ENCODE measurements around the gene CHRNA10.
A peak's percentile ranks its signal among the peaks of the same experiment; 100 is the strongest.
"Not testable (repeated sequence)": the region's sequence is repeated elsewhere in the genome, so short reads cannot be mapped to it uniquely, and the experiment has no call there.

CHRNA10 gene

DNA sequence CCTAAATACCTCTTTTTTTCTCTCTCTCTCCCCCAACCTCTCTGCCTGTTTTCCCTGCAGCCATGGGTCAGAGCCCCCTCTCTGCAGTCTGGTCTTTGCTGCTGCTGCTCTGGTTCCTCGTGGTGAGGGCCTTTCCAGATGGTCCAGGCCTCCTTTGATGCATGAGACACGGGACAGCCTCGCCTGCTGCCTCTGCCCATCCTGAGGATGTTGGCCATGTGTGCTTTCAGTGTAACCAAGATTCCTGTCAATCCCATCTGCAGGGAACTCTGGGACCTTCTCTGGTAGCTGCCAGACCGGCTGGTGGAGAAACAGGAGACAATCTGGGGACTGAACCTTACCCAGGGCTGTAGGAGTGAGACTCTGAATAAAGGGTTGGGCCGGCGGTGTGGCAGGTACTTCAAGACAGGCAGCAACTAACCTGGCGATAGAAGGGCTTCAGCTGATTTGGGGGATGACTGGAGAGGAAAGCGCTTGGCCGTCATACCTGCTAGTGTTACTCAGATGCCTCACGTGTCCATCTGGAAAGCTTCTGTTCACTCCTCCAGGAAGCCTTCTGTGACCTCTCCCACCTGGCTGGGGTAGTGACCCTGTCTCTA, 7.1 kb downstream of the CHRNA10 start:
- DNase-seq, result no peak

DNA sequence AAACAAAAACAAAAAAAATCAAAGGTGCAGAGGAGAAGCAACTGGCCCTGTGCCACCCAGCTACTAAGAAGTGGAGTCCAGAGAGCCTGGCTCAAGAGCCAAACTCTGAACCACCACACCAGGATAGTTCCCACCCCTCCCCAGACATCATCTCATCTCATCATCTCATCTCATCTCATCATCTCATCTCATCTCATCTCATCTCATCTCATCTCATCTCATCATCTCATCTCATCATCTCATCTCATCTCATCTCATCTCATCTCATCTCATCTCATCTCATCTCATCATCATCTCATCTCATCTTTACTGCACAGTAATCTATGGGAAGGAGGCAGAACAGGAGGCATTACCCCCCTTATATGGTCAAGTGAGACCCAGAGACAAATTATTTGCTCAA, 8.3 kb downstream of the CHRNA10 start:
- DNase-seq, result no peak

DNA sequence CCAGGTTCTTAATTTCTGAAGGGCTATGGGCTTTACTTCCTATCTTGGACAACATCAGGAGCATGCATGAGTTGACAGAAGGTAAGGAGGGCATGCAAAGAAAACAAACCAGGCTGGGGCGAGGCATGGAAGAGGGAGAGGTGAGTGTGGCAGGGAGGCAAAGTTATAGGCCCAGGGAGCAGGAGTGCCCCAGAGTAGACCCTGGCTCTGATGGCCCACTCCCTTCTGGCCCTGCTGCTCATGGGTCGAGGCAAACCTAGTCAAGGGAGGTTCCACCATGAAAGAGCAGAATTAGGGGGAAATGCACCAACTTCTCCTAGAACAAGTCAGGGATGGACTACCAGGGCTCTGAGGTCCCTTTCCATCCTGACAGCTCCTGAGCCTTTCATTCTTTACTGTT, 10.2 kb downstream of the CHRNA10 start:
- no peak for DNase-seq

DNA sequence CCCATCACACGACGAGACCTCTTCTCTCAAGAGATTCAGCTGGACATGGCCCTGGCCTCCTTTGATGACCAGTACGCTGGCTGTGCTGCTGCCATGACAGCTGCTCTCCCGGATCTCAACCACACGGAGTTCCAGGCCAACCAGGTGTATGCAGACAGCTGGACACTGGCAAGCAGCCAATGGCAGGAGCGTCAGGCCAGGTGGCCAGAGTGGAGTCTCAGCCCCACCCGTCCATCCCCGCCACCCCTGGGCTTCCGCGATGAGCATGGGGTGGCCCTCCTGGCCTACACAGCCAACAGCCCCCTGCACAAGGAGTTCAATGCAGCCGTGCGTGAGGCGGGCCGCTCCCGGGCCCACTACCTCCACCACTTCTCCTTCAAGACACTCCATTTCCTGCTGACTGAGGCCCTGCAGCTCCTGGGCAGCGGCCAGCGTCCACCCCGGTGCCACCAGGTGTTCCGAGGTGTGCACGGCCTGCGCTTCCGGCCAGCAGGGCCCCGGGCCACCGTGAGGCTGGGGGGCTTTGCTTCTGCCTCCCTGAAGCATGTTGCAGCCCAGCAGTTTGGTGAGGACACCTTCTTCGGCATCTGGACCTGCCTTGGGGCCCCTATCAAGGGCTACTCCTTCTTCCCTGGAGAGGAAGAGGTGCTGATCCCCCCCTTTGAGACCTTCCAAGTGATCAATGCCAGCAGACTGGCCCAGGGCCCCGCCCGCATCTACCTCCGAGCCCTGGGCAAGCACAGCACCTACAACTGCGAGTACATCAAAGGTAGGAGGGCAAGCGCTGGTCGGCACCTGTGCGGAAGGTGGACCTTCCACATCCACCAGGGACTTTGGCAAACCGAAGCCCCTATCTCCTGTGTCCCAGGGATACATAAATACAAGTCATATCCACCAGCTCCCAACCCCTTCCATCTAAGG, 11.3 kb downstream of the CHRNA10 start:
- no peak for DNase-seq

DNA sequence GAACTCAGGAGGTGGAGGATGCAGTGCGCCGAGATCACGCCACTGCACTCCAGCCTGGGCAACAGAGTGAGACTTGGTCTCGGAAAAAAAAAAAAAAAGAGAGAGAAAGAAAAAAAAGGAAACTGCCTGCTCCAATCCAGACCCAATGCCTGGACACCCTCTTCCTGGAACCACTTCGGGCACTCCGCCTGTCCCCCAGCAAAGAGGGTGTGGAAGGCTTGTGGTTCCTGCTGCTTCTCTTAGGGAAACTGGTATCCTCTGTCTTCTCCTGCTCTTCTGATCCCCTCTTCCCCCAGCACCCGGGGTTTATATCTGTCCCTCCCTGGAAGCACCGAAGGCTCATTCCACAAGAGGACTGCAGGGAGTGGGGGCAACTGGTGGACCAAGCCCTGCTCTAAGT, 12.9 kb downstream of the CHRNA10 start:
- DNase-seq, result no peak

DNA sequence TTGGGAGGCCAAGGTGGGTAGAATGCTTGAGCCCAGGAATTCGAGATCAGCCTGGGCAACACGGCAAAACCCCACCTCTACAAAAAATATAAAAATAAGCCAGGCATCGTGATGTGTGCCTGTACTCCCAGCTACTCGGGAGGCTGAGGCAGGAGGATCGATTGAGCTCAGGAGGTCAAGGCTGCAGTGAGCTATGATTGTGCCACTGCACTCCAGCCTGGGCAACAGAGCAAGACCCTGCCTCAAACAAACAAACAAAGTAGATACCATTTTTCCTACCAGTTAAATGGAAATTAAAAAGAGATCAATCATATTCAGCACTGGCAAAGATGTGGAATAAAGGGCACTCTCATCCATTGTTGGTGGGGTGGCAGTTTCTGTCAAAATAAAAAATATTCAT, 13.9 kb downstream of the CHRNA10 start:
- DNase-seq, result not testable (repeated sequence)

DNA sequence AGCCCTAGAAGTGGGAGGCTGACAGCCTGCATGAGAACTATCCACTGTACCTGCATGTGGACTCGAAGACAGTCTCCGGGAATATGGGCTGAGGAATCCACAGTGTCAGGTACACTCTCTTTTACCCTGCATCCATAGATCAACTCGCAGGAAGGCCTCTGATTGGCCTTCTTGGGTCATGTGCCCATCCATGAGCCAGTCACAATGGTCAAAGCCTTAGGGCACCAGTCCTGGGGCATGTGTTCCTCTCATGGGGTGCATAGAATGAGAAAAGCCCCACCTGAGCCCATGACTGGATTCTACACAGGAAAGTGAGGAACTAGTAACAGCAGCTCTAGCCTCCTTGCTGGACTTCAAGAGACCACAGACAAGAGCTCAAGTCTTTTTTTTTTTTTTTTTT, 15.6 kb downstream of the CHRNA10 start:
- DNase-seq, result no peak

DNA sequence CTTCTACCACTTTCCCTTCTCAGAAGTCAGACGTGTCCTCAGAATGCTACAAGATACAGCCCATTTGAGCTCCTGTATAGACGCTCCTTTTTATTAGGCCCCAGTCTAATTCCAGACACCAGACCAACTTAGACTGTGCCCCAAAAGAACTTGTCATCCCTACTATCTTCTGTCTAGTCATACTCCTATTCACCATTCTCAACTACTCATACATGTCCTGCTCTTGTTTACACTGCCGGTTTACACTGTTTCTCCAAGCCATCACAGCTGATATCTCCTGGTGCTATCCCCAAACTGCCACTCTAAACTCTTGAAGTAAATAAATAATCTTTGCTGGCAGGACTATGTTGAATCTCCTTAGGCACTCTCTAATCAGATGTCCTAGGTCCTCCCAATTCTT, 18.7 kb downstream of the CHRNA10 start:
- not testable (repeated sequence) for DNase-seq

DNA sequence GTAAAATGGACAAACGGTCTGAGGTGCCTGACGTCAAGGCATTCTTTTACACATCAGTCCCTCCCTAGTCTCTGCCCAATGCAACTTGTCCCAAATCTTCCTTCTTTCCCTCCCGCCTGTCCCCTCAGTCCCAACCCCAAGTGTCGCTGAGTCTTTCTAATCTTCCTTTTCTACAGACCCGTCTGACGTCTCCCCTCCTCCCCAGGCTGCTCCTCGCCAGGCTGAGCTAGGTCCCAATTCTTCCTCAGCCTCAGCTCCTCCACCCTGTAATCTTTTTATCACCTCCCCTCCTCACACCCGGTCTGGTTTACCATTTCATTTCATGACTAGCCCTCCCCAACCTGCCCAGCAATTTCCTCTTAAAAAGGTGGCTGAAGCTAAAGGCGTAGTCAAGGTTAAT, 21.8 kb downstream of the CHRNA10 start:
- not testable (repeated sequence) for DNase-seq

DNA sequence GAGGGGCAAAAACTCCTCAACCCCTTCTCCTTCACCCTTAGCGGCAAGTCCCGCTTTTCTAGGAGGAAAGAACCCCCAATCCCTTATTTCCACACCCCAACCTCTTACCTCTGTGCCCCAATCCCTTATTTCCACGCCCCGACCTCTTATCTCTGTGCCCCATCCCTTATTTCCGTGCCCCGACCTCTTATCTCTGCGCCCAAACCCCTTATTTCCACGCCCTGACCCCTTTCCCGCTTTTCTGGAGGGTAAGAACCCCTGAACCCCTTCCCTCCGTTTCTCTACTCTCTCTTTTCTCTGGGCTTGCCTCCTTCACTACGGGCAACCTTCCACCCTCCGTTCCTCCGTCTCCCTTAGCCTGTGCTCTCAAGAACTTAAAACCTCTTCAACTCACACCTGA, 22.3 kb downstream of the CHRNA10 start:
- DNase-seq, result not testable (repeated sequence)

DNA sequence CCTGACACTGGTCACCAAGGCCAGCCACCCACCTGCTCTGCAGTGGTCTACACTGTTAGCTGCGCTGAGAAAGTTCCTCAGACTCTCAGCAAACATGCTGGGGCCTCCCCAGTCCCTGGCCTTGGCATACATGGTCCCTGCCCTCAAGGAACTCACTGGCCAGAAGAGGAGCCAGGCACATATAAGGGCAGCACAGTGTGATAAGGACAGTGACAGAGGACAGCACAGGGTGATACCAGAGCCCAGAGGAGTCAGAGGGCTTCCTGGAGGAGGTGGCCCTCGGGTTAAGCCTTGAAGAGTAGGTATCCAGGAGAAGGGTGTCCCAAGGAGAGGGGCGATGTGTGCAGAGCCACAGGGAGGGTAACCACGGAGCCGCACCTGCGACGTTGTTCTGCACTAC, 25.6 kb downstream of the CHRNA10 start:
- no peak for DNase-seq

DNA sequence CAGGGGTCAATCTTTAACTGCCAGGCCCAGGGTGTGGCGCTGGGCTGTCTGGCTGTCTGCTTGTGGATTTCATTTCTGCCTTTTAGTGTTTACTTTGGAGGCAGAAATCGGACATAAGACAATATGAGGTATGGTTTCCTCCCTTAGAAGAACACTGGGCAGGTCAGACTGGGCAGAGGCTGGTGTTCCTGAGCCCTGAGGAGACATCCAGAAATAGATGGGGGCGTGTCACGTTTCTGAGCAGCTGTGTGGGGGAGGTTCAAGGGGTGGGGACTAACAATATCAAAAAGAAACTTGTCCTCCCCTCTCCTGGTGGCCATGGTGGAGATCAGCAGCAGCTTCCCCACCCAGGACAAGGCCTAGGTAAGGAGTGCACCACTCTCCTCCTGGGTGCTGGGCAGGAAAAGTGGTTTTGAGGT, 26.4 kb downstream of the CHRNA10 start, which contains the start of gene ART1:
ART1 (plus strand) TSS at position 312 of the 419 bp plus-strand sequence. CDS start 14,086 bp downstream, outside the sequence.
- no peak for DNase-seq

DNA sequence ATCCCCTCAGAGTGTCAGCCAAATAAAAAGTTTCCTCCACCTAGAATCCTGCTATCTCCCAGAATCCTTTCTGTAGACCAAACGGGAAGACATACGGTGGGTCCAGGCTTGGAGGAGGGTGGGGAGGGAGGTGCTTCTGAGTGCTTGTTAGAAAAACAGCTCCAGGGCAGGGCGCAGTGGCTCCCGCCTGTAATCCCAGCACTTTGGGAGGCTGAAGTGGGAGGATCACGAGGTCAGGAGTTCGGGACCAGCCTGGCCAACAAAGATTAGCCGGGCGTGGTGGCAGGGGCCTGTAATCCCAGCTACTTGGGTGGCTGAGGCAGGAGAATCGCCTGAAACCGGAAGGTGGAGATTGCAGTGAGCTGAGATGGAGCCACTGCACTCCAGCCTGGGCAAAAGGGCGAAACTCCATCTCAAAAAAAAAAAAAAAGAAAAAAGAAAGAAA, 28.1 kb downstream of the CHRNA10 start:
- not testable (repeated sequence) for DNase-seq

DNA sequence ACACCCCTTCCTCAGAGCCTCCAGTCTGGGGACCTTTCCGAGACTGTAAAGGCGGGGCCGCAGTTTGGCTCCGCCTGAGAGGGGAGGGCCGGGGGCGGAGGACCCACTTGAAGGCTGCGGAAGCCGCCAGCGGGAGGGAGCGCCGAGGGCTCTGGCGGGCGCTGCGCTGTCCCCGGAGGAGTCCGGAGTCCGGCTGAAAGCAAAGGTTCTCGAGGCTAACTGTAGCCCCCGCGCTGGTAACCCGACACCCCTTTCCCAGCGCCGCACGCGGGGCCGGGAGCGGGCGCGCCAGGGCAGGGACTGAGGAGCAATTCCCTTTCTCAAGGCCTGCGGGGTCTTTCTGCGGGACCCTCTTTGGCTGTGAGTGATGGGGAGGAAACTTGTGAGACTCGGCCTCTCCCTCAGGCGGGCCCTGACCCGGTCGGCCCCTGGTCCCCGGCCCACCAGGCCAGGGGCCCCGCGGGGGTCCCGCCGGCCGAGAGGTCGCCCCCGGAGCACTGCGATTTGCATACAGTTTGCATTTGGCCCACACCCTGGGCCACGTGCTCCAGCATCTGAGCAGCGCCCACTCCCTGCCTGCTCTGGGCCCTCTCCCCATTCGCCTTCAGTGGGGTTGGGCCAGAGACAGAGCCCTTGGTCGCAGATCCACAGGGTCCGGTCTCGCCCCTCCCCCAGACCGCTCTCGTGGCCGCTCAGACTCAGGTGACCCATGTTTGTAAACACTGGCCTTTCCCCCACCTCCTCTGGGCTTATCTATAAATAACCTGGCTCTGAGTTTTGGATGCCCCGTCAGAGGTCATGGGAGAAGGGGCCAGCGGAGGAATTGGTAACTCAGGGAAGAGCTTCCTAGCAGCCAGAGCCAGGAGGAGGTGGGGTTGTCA, 28.9 kb downstream of the CHRNA10 start:
- DNase-seq, result peak; percentile 66

DNA sequence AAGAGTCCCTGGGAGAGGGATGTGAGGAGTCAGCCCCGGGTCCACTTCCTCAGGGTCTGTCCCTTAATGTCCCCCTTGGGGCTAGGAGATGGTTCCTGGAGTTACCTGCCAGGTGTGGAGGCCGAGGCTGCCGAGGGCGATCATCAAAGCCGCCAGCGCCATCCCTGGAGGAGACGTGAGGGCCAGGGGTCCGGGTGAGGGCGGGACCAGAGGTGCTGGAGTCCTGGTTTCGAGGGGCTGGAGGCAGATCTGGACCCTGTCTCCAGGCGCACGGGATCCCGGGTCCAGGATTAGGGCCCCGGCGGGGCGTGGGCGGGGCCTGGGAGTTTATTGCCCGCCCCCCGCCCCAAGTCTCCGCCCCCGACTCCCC, 29.5 kb downstream of the CHRNA10 start, which contains the start of gene ART5:
ART5 (minus strand) TSS at position 292 of the 370 bp plus-strand sequence; CDS start at position 162, 130 bp downstream.
- no peak for DNase-seq

DNA sequence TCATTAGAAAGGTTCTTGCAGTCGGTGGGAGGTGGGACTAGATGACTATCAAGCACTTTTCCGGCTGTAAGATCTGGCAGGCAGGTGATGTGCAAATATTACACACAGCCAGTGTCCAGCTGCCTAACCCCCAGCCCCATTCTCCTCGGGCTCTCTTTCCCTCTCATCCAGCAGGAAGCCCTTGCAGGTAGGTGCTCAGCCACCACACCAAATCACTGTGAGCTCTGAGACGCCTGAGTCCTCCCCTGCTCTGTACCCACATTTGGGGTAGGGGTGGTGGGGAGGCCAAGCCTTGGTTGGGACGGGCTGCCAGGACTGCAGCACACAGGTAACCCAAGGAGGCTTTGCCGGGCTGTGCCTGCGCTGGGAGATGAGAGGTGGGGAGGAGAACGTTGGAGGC, 30.0 kb downstream of the CHRNA10 start:
- no peak for DNase-seq

DNA sequence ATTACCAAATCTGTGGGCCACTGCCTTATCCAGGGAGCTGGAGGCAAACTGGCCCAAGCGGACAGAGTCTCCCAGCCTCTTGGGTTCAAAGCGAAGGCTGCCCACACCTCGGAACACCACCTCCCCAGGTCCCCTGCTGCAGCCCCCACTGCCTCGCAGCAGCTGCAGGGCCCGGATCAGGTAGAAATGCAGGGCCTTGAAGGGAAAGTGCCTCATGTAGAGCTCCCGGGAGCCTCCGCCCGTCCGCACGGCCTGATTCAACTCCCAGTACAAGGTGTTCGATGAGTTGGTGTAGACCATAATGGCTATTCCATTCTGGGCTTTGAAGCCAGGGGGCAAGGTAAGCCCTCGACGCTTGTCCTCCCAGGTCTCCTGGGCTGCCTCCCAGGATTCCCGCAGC, 31.3 kb downstream of the CHRNA10 start:
- no peak for DNase-seq

DNA sequence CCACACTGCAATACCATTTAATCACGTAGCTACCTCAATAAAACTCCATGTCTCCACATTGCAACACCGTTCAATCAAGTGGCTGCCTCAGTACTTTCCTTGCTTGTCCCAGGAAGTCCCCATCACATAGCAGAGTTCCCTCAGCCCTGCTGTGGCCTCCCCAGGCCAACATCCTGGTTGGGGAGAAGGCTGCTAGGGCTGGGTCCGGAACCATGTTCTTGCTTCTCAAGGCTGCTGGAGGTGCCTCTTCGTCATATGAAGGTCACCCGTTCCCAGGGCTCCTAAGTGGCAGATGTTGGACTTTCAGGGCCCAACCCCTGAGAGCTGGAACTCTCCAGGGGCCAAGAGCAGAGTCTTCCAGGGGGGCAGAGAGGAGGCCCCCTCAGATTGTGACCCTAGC, 32.7 kb downstream of the CHRNA10 start:
- DNase-seq, result no peak

DNA sequence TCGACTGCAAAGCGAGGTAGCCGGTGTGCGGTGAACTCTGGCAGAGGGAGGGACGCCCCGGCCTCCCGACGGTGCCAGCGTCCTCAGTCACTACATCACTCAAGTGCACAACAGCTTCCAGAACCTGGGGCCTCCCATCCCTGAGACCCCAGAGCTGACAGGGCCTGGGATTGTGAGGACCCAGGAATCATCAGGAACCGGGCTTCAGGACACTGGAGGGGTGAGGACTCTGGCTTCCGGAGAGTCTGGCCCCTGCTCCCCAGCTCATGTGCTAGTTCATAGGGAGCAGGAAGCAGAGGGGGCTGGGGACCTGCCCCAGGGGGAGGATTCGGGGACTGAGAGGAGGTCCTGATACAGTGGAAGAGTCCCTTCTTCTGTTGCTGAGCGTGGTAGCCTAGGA, 34.0 kb downstream of the CHRNA10 start:
- no peak for DNase-seq

DNA sequence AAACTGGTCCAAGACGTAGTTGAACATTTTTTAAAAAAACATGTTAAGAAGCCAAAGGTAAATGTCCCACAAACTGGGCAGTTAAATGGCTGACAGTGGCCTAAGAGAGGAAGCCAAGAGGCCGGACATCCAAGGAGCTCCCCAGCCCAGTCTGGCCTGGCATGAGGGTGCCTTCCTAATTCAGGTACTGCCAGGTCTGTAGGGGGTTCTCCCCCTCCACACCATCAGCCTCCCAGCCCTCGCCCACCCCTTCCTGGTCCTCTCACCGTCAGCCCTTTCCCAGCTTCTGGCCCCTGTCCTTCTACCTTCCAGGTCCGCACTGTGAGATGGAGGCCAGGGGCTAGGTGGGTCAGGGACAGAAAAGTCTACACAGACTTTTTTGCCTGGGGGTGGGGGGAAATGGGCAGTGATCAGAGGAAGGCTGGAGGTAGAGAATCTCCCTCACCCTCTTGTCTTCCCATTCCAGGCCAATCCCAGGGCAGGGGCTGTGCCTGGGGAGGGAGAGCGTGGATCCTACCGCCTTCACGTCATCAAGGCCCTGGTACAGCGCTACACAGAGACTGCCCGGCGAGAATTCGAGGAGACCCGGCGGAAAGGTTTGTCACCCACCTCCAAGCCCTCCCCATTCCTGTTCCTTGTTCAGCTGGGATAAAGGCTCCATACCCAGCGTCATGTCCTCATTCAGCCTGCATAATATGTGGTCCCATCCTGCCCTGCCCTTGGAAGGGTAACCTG, 35.4 kb downstream of the CHRNA10 start:
- no peak for DNase-seq

DNA sequence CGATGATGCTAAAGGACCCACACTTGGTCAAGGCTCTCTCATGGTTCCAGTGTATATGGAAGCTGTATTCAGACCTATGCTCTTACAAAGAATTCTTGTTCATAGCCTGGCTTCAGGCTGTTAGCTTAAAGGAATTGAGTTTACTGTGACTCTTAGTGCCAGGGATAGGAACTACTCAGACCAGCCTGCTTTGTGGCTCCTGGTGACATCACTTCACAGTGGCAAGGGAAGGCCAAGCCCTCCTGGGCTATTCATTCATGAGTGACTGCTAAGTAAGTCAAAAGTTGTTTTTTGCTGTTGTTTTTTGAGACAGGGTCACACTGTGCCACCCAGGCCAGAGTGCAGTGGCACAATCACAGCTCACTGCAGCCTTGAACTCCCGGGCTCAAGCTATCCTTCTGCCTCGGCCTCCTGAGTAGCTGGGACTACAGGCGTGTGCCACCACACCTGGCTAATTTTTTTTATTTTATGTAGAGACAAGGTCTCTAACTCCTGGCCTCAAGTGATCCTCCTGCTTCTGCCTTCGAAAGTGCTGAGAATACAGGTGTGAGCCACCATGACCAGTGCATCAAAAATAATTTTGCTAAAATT, 39.0 kb downstream of the CHRNA10 start:
- no peak for DNase-seq

DNA sequence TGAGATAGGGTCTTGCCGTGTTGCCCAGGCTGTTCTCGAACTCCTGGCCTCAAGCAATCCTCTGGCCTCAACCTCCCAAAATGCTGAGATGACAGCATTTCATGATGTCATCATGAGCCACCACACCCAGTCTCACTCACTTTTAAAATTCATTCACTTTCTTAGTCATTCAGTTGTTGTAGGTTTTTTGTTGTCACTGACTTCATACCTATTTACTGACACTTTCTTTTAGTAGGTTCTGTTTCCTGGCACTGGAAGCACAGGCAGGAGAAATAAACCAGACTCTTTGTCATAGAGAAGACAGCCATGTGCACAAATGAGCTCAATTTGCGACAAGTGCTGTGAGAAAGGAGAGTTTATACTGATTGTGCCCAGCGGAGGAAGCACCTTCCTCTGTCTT, 39.9 kb downstream of the CHRNA10 start:
- no peak for DNase-seq

All from effector CD4-positive, alpha-beta T cell (primary cell).